HG02885 (cell line): ENCODE results near the gene INVS.
"Not testable (repeated sequence)": the region's sequence is repeated elsewhere in the genome, so short reads cannot be mapped to it uniquely, and the experiment has no call there.

Experiments used
- ATAC-seq: cut with Tn5 transposase; IDR thresholded peaks from one replicate; pipeline ENCODE4 v1.9.1; 2021; ENCODE audit warnings: mild to moderate bottlenecking; ENCODE audit not compliant: unreplicated experiment, poor library complexity

The INVS gene, protein sequence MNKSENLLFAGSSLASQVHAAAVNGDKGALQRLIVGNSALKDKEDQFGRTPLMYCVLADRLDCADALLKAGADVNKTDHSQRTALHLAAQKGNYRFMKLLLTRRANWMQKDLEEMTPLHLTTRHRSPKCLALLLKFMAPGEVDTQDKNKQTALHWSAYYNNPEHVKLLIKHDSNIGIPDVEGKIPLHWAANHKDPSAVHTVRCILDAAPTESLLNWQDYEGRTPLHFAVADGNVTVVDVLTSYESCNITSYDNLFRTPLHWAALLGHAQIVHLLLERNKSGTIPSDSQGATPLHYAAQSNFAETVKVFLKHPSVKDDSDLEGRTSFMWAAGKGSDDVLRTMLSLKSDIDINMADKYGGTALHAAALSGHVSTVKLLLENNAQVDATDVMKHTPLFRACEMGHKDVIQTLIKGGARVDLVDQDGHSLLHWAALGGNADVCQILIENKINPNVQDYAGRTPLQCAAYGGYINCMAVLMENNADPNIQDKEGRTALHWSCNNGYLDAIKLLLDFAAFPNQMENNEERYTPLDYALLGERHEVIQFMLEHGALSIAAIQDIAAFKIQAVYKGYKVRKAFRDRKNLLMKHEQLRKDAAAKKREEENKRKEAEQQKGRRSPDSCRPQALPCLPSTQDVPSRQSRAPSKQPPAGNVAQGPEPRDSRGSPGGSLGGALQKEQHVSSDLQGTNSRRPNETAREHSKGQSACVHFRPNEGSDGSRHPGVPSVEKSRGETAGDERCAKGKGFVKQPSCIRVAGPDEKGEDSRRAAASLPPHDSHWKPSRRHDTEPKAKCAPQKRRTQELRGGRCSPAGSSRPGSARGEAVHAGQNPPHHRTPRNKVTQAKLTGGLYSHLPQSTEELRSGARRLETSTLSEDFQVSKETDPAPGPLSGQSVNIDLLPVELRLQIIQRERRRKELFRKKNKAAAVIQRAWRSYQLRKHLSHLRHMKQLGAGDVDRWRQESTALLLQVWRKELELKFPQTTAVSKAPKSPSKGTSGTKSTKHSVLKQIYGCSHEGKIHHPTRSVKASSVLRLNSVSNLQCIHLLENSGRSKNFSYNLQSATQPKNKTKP

DNA sequence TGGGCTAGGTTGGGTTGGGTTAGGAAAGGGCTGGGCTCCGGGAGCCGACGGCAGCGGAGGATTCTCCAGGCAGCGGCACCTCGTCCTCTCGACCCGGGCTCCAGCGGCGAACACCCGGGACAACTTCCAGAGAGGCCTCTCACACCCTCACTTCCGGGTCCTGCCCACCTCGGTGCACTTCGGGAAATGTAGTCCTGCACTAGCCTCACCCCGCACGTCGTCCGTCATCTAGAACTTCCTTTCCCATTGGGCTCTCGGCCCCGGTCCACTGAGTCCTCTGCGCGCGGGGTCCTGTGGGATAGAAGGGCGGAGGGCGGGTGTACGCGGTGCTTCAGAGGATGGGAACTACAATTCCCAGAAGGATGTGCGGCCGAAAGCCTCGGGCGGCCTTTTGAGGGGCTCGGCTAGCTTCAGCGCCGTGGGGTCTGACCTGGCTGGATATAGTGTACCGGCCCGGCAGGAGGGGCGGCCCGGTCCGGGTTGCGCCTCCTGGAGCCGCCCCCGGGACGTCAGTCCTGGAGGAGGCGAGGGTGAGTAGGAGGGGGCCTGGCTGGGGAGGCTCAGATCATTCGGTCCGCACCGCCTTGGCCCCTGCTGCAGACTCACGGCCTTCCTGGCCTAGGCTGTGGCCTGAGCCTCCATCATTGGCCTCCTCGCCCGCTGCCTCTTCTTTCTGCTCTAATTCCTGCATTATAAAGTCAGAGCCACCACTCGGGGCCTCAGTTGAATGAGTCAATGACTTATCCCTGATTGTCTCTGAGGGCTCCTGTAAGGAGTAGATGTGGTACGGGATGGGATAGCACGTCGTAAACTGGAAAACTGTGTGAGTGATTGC, at the start of gene INVS, which contains the start of gene ERP44:
Gene INVS (plus strand): TSS at position 357 of the 835 bp plus-strand sequence. CDS start 5,279 bp downstream, outside the sequence.
Gene ERP44 (minus strand): TSS at position 114 of the 835 bp plus-strand sequence. CDS start 160 bp downstream, outside the sequence.
- peak; percentile 97 for ATAC-seq

DNA sequence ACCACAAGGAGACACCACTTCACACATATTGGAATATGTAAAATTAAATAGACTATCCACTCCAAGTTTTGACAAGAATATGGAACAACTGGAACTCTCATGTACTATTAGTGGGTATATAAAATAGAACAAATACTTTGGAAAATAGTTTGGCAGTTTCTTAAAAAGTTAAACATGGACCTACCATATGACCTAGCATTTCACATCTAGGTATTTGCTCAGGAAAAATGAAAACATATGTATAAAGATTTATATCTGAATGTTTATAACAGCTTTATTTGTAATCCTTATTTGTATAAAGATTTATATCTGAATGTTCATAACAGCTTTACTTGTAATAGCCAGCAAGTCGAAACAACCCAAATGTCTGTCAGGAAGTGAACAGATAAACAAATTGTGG, 49.5 kb upstream of the INVS start:
- ATAC-seq, result no peak

DNA sequence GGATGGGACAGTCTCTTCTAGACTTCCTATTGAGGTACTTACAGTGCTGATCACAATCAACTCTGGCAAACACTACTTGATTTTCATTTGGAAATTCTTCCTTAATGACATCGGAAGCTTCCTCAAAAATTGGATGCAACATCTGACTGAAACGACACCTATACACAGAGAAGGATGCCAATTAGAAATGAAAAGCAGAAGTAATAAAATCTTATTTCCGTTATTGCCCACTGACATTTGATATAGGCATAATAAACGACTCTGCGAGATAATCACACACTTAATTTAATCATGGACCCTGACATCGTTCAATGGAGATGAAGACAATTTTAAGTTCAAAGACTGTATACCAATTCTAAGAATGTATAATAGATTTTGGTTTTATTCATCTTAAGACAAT, 46.7 kb upstream of the INVS start:
- no peak for ATAC-seq

DNA sequence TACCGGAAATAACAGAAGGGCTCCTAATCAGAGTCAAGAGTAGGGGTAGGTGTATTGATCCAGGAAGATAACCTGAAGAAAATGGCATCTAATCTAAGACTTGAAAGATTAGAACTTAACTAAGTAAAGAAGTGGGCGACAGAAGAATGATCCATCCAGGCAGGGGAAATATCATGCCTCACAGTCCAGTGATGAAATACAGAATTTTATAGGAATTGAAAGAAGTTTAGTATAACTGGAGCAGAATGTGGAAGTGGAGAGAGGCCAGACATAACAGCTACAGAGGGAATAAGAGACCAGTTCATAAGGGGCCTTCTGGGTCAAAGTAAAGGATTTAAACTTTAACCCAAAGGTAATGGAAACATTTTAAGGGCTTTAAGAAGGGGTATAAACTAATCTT, 42.5 kb upstream of the INVS start:
- no peak for ATAC-seq

DNA sequence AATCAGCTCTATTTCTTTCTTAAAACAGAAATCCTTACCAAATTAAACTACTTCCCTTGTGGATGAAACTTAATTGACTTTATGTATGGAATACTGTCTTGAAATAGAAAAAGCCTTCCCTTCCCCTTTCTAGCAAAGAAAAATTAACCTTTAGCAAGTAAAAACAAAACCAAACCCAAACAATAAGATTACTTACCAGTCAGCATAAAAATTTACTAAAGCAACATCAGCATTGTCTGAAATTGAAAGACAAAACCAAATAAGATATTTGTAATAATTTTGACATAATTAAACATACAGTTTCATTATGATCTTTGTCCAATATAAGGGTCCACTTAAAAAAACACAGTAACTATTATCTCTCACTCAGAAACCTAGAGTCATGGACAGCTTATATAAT, 41.4 kb upstream of the INVS start:
- ATAC-seq, result no peak

DNA sequence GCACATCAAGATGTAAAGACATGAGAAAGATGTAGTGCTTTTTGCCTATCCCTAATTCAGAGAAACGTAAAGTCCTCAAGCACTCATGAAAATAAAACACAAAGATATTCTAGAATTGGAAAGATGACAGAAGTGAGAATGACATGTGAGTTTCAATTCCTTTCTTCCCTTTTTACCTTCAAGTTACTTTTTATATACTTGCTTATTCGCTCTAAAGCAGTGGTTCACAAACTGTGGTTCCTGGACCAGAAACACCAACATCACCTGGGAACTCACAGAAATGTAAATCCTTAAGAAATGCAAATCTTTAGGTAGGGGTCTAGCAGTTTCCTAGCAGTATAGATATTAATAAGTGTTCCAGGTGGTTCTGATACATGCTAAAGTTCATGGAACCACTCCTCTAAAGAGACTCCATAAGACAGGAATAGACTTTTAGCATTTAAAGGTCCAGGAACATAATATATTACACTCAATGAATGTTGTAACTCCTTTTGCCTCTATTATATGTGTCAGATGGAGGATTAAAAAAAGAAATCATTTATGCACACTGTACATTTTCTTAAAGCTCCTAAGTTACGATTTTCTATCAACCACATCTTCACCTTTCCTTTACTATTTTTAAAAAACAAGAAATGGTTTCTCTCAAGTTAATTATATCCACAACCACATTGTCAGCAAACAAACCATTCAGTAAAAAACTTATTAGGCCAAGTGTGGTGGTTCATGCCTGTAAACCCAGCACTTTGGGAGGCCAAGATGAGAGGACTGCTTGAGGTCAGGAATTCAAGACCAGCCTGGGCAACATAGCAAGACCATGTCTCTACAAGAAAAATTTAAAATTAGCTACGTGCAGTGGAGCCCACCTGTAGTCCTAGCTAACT, 40.1 kb upstream of the INVS start:
- peak; percentile 86 for ATAC-seq

DNA sequence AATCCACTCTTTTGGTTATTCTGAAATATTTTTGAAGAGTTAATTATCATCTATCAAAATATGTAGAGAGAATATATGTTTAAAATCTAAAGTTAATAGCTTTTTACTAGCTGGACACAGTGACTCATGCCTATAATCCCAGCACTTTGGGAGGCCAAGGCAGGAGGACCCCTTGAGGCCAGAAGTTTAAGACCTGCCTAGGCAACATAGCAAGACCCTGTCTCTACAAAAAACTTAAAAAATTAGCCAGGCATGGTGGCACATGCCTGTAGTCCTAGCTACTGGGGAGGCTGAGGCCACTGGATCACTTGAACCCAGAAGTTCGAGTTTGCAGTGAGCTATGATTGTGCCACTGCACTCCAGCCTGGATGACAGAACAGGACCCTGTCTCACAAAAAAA, 36.4 kb upstream of the INVS start:
- not testable (repeated sequence) for ATAC-seq

DNA sequence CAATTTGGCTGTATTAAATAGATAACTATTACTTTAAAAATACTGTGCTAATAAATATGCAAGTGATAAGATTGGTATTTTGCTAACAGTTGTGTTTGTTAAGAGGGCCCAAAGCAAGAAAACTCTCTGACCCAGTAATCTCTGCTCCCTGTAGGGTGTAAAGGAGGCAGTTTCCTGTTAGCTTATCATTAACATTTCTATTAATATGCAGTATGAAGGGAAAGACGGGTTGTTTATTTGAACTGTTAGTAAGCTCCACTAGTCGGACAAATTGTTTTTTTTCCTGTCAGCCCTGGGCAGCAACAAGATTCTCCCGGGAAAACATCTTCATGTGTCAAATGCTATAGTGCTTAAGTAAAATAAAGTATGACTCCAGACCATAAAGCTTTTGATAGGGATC, 35.9 kb upstream of the INVS start:
- no peak for ATAC-seq

DNA sequence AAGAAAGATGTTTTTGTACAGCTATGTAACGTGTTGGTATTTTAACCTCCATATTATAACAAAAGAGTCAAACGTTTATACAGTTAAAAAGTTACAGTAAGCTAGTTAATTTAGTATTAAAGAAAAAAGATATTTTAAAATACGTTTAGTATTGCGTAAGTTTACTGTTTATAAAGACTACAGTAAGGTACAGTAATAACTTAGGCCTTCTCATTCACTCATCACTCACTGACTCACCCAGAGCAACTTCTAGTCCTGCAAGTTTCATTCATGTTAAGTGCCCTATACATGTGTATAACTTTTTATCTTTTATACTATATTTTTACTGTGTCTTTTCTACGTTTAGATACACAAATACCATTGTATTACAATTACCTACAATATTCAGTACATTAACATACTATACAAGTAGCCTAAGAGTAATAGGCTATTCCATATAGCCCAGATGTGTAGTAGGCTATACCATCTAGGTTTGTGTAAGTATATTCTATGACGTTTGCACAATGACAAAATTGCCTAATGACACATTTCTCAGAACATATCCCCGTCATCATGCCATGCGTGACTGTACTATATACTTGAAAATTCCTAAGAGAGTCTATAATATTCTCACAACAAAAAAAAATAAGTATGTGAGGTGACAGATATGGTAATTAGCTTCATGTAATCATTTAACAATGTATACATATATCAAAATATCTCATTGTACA, 34.0 kb upstream of the INVS start:
- ATAC-seq, result no peak

DNA sequence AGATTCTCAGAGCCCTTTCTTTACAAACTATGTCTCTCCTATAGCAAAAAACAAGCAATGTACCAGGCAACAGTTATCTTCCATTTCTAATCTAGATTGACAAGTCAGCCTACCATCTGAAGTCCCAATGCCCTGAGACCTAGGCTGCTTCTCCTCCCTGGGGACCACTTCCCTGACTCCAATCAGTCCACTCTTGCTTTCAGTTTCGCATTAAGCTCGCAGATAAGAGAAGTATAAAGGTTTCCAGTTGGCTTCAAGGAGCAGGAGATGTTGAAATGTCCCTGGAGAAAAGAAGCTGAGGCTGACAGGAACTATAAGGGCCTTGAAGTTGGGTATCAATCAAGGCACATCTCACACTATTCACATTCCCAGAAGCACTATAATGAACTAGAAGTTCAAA, 32.5 kb upstream of the INVS start:
- ATAC-seq, result peak; percentile 81

DNA sequence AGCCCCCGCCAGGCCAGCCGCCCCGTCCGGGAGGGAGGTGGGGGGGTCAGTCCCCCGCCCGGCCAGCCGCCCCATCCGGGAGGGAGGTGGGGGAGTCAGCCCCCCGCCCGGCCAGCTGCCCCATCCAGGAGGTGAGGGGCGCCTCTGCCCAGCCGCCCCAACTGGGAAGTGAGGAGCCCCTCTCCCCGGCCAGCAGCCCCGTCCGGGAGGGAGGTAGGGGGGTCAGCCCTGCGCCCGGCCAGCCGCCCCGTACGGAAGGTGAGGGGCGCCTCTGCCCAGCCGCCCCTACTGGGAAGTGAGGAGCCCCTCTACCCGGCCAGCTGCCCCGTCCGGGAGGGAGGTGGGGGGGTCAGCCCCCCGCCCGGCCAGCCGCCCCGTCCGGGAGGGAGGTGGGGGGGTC, 31.1 kb upstream of the INVS start:
- not testable (repeated sequence) for ATAC-seq

DNA sequence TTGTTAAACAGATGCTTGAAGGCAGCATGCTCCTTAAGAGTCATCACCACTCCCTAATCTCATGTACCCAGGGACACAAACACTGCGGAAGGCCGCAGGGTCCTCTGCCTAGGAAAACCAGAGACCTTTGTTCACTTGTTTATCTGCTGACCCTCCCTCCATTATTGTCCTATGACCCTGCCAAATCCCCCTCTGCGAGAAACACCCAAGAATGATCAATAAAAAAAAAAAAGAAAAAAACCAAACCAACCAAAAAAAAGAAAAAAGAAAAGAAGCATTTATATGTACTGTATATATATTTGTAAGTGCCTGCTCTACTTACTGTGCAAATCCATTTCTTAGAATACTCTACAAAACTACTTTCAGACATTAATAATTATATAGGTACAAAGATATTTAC, 30.0 kb upstream of the INVS start:
- ATAC-seq, result not testable (repeated sequence)

DNA sequence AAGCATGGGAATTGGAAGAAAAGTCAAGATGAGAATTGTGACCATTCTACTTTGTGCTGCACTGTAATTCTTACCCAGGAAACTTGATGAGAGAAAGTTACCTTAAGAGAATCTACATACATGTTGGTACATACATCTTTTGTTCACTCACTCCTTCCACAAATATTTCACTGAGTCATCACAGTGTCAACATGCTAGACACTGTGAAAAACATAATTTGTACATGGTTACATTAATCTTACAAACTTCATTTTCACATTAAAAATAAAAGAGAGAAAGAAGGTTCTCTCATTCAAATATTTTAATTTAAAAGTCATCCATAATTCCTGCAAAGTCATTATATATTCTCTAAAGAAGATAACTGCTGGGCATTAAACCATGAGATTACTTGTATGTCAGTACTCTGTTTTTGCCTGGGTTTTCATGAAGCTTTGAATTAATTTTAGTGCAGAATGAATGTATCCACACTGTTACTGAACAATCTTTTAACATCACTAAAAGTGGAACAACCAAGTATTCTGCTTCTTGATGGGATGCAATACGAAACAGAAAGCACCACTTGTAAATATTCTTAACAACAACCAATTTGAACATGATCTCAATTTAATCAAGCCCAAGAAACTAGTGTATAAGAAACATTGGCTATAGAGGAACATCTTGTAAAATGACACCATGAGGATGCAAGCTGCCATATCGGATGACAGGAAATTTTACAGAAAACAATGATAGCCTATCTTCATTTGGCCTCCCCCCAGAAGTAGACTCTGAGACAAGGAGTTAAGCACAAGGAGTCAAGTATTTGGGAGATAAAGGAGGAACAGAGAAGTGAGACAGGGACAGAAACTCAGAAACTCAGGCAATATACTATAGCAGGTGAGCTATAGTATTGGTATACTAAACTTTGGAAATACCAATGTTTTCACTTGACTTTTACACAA, 28.7 kb upstream of the INVS start:
- ATAC-seq, result no peak

DNA sequence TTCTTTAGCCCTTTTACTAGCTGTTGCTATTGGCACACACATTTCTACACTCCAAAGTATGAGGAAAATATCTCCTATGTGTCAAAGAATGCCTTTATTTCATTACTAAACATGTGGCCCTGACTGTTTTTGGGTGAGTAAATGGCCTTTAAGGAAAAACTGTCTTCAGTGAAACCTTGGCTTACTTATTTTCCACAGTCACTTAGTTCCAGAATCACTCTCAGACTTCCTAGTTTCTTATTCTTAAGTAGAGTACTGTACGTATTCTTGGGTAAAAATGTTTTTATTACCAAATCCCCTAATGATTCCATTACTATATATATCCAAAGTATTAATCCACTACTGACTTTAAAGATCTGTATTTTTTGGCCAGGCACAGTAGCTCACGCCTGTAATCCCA, 27.8 kb upstream of the INVS start:
- ATAC-seq, result no peak

DNA sequence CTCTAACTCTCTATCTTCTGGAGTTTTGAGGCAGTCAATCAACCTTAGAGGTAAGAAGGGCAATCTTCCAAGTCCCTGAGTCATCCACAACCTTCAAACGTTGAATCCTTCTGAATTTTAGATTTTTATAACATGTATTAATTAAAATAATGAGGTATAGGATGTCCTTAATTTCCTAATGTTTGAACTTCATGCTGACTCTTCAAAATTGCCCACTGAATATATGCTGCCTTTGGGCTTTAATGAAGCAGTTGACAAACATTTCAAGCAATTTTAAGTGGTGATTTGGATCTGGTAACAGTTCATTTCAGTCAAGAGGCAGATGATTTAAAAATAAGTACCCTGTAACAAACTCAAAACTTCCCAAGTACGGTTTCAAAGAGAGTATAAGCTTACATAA, 26.2 kb upstream of the INVS start:
- ATAC-seq, result no peak

DNA sequence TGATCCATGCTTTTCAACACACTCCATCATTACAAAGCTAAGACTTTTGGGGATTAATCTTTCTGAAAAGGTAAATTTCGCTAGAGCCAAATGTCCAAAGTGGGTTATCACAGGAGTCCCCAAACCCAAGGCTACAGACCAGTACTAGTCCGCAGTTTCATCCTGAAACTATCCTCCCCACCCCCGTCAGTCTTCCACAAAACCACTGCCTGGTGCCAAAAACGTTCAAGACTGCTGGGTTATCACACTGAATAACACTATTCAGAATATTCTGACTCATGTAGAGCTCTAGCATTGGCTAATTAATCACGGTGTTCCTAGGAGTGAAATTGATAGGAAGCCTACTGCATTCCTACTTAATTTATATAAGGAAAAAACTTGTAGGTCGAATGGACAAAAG, 24.9 kb upstream of the INVS start:
- no peak for ATAC-seq

DNA sequence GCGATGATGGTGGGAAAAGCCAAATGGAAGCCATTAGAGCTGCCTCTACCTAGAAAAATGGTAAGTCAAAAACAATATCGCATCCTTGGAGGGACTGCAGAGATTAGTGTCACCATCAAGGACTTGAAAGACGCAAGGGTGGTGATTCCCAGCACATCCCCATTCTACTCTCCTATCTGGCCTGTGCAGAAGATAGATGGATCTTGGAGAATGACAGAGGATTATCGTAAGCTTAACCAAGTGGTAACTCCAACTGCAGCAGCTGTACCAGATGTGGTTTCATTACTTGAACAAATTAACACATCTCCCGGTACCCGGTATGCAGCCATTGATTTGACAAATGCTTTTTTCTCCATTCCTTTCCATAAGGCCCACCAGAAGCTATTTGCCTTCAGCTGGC, 24.1 kb upstream of the INVS start:
- no peak for ATAC-seq
